ENCODE data around the gene ZCWPW1.
"Not testable (repeated sequence)": the region's sequence is repeated elsewhere in the genome, so short reads cannot be mapped to it uniquely, and the experiment has no call there.

ZCWPW1 gene

GRCh38 chr7:100444311-100445278 lies 16.1 kb upstream of the ZCWPW1 start:
- Histone ChIP-seq H3K4me3 (ENCODE audit: severe bottlenecking) (no peak overlapping the region), H3K27ac (ENCODE audit: poor library complexity, severe bottlenecking) (peak overlapping the region; percentile 18), H3K36me3 (ENCODE audit: low read depth) (no peaks in the 10 kb centered on the region), H3K4me1 (ENCODE audit: insufficient read depth, poor library complexity, severe bottlenecking) (peaks cover 4% of the 10 kb centered on the region), H3K27me3 (ENCODE audit: insufficient read depth, poor library complexity, severe bottlenecking) (no peaks in the 10 kb centered on the region), H3K9me3 (ENCODE audit: severe bottlenecking) (no peaks in the 10 kb centered on the region)
- DNase-seq (ENCODE audit: low spot score) (no peak), ATAC-seq (ENCODE audit: low read depth) (peak; percentile 46)
- no peak for TF ChIP-seq CTCF (IDR thresholded peaks at IDR 0.05; ENCODE audit: poor library complexity, severe bottlenecking)

GRCh38 chr7:100443096-100443840 lies 14.8 kb upstream of the ZCWPW1 start:
- H3K4me1 ChIP-seq (ENCODE audit: insufficient read depth, poor library complexity, severe bottlenecking), result peaks cover 4% of the 10 kb centered on the region
- H3K27me3 ChIP-seq (ENCODE audit: insufficient read depth, poor library complexity, severe bottlenecking), result no peaks in the 10 kb centered on the region
- H3K4me3 ChIP-seq (ENCODE audit: severe bottlenecking), result no peak overlapping the region
- H3K36me3 ChIP-seq (ENCODE audit: low read depth), result no peaks in the 10 kb centered on the region
- no peak overlapping the region for H3K27ac ChIP-seq (ENCODE audit: poor library complexity, severe bottlenecking)
- DNase-seq (ENCODE audit: low spot score) (no peak), ATAC-seq (ENCODE audit: low read depth) (no peak)
- H3K9me3 ChIP-seq (ENCODE audit: severe bottlenecking), result no peaks in the 10 kb centered on the region
- no peak for TF ChIP-seq CTCF (IDR thresholded peaks at IDR 0.05; ENCODE audit: poor library complexity, severe bottlenecking)

GRCh38 chr7:100441641-100442535 lies 13.4 kb upstream of the ZCWPW1 start:
- no peak overlapping the region for H3K4me3 ChIP-seq (ENCODE audit: severe bottlenecking)
- no peaks in the 10 kb centered on the region for H3K27me3 ChIP-seq (ENCODE audit: insufficient read depth, poor library complexity, severe bottlenecking)
- no peak overlapping the region for H3K27ac ChIP-seq (ENCODE audit: poor library complexity, severe bottlenecking)
- H3K4me1 ChIP-seq (ENCODE audit: insufficient read depth, poor library complexity, severe bottlenecking), result peaks cover 4% of the 10 kb centered on the region
- no peak for TF ChIP-seq CTCF (IDR thresholded peaks at IDR 0.05; ENCODE audit: poor library complexity, severe bottlenecking)
- no peak for ATAC-seq (ENCODE audit: low read depth)
- H3K36me3 ChIP-seq (ENCODE audit: low read depth), result no peaks in the 10 kb centered on the region
- DNase-seq (ENCODE audit: low spot score), result no peak
- no peaks in the 10 kb centered on the region for H3K9me3 ChIP-seq (ENCODE audit: severe bottlenecking)

- not testable (repeated sequence) for DNase-seq (ENCODE audit: low spot score); H3K27me3 ChIP-seq (ENCODE audit: insufficient read depth, poor library complexity, severe bottlenecking); ATAC-seq (ENCODE audit: low read depth); H3K27ac ChIP-seq (ENCODE audit: poor library complexity, severe bottlenecking); H3K4me3 ChIP-seq (ENCODE audit: severe bottlenecking); H3K4me1 ChIP-seq (ENCODE audit: insufficient read depth, poor library complexity, severe bottlenecking); H3K9me3 ChIP-seq (ENCODE audit: severe bottlenecking)
- peaks cover 11% of the 10 kb centered on the region for H3K36me3 ChIP-seq (ENCODE audit: low read depth)
Measured at GRCh38 chr7:100439244-100439643, 10.7 kb upstream of the ZCWPW1 start.

- H3K36me3 ChIP-seq (ENCODE audit: low read depth), result peaks cover 16% of the 10 kb centered on the region
- H3K4me1 ChIP-seq (ENCODE audit: insufficient read depth, poor library complexity, severe bottlenecking); ATAC-seq (ENCODE audit: low read depth); DNase-seq (ENCODE audit: low spot score); H3K27me3 ChIP-seq (ENCODE audit: insufficient read depth, poor library complexity, severe bottlenecking); H3K4me3 ChIP-seq (ENCODE audit: severe bottlenecking); H3K27ac ChIP-seq (ENCODE audit: poor library complexity, severe bottlenecking); H3K9me3 ChIP-seq (ENCODE audit: severe bottlenecking): not testable (repeated sequence)
Measured at GRCh38 chr7:100438731-100439130, 10.2 kb upstream of the ZCWPW1 start.

Data from RWPE2 (cell line).